RWPE1 (cell line): ENCODE results near the gene ACTG1.
A peak's percentile ranks its signal among the peaks of the same experiment; 100 is the strongest.

Source experiments
- CTCF ChIA-PET: fragments of 350-600 bp; sonication (Branson Sonifier 250); formaldehyde crosslinking; extraction: SDS; loops from one replicate; lab custom pipeline; 2021; lab: Yijun Ruan, JAX
- POLR2A ChIA-PET: fragments of 400-600 bp; formaldehyde crosslinking; extraction: SDS; loops from one replicate; lab custom pipeline; 2020; ENCODE audit warnings: antibody characterized with exemption; ENCODE audit not compliant: low non-redundant PET; lab: Yijun Ruan, JAX
- DNase-seq: peaks from one replicate; pipeline ENCODE4 v3.0.0; 2012; ENCODE audit warnings: low spot score
- H3K27ac ChIP-seq: fragments of 450-650 bp; 2 replicates; pipeline ENCODE4 v1.5.1; 2017
- TF ChIP-seq, protein P1 (sequence below): fragments of 450-650 bp; conservative IDR thresholded peaks from 2 replicates; pipeline ENCODE4 v1.5.1; 2017; ENCODE audit warnings: low read depth, mild to moderate bottlenecking

The ACTG1 gene

GRCh38 chr17:81489012-81489997 is 23.3 kb downstream of the ACTG1 start:
- POLR2A ChIA-PET, result no interaction called here
- no peak for DNase-seq
- peak overlapping the region; percentile 78 for H3K27ac ChIP-seq
- CTCF ChIA-PET, result interaction anchor here (0.6 to 0.8 kb wide), 3 partner anchors 38 to 234 kb away, joined by 3 to 4 read pairs (median 3); no protein-coding TSS in a partner anchor
- TF ChIP-seq, protein P1, sequence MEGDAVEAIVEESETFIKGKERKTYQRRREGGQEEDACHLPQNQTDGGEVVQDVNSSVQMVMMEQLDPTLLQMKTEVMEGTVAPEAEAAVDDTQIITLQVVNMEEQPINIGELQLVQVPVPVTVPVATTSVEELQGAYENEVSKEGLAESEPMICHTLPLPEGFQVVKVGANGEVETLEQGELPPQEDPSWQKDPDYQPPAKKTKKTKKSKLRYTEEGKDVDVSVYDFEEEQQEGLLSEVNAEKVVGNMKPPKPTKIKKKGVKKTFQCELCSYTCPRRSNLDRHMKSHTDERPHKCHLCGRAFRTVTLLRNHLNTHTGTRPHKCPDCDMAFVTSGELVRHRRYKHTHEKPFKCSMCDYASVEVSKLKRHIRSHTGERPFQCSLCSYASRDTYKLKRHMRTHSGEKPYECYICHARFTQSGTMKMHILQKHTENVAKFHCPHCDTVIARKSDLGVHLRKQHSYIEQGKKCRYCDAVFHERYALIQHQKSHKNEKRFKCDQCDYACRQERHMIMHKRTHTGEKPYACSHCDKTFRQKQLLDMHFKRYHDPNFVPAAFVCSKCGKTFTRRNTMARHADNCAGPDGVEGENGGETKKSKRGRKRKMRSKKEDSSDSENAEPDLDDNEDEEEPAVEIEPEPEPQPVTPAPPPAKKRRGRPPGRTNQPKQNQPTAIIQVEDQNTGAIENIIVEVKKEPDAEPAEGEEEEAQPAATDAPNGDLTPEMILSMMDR, result no peak

GRCh38 chr17:81488276-81488860 is 24.2 kb downstream of the ACTG1 start:
- POLR2A ChIA-PET, result interaction anchor here (0.6 kb wide), 1 partner anchor 10 kb away, joined by 4 read pairs; no protein-coding TSS in a partner anchor
- no peak for DNase-seq
- CTCF ChIA-PET, result interaction anchor here (0.6 to 0.8 kb wide), 2 partner anchors 37 to 47 kb away, joined by 3 to 4 read pairs; no protein-coding TSS in a partner anchor
- TF ChIP-seq, protein P1, result no peak
- H3K27ac ChIP-seq, result peak overlapping the region; percentile 78

DNA sequence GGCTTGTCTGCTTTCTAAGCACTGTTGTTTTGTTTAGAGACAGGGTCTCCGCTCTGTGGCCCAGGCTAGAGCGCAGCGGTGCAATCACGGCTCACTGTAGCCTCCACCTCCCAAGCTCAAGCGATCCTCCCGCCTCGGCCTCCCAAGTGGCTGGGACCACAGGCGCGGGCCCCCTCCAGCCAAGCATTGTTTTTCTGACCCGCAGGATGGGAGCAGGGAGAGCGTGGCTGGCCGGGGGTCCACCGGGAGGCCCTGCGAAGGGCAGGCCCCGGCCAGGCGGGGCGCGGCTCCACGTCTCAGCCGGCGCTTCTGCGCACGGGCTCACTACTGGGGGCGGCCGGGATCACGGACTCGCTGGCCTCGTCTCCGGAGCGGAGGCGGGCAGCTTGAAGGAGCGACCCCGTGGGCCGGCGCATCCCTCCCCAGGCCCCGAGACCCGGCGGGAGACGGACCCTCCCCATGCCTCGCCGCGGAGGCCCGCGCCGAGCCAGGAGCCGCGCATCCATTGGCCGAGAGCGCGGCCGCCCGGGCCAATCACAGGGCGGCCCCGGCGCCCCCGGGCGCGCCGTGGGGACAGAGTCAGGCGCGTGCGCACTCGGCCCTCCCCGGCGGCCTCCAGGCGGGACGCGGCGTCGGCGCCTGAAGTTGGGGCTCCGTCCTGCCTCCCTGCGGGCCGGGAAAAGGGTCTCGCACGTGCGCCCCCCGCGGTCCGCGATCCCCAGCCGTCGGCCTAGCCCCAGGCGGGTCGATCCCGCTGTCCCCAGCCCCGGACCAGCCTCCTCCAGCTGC is 24.9 kb downstream of the ACTG1 start:
- ChIA-PET POLR2A (interaction anchor here (0.6 to 1.0 kb wide), 2 partner anchors 11 to 93 kb away, joined by 3 to 4 read pairs; no protein-coding TSS in a partner anchor), CTCF (interaction anchor here (0.7 kb wide), 1 partner anchor 50 kb away, joined by 3 read pairs; no protein-coding TSS in a partner anchor)
- peak; percentile 88 for DNase-seq
- TF ChIP-seq, protein P1, result no peak
- peak overlapping the region; percentile 78 for H3K27ac ChIP-seq

- TF ChIP-seq, protein P1, result no peak
- POLR2A ChIA-PET, result interaction anchor here (1.0 kb wide), 1 partner anchor 92 kb away, joined by 3 read pairs; no protein-coding TSS in a partner anchor
- CTCF ChIA-PET, result interaction anchor here (0.7 kb wide), 1 partner anchor 49 kb away, joined by 3 read pairs; no protein-coding TSS in a partner anchor
- DNase-seq, result no peak
- peak overlapping the region; percentile 78 for H3K27ac ChIP-seq
These were observed 25.5 kb downstream of the ACTG1 start for GRCh38 chr17:81487089-81487486.

DNA sequence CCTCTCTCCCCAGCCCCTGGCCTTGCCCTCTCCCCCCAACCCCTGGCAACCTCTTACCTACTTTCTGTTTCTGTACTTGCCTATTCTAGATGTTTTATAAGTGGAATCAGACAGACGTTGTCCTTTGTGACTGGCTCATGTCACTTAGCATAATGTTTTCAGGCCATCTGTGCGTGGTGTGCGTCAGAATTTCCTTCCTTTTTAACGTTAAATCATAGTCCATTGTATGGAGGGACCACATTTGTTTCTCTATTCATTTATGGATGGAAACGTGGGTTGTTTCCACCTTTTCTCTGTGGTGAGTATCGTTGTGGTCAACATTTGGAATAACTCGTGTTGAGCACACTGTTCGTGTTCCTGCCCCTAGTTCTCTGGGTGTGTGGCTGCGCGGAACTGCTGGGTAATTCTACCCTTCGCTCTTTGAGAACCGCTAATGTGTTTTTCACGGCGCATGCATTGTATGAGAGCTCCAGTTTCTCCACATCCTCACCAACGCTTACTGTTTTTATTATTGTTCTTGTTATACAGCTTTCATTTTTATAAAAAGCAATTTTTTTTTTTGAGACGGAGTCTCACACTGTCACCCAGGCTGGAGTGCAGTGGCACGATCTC is 26.3 kb downstream of the ACTG1 start:
- TF ChIP-seq, protein P1, result no peak
- H3K27ac ChIP-seq, result peak overlapping the region; percentile 78; the same call in 1 of the 2 replicates
- CTCF ChIA-PET, result interaction anchor here (0.6 kb wide), 1 partner anchor 237 kb away, joined by 5 read pairs; no protein-coding TSS in a partner anchor
- DNase-seq, result no peak
- POLR2A ChIA-PET, result interaction anchor here (0.6 to 1.0 kb wide), 4 partner anchors 30 to 1299 kb away, joined by 3 read pairs; no protein-coding TSS in a partner anchor
